ENCODE measurements around the gene MED6. TPM values are rescaled to one million over a fixed set of nuclear protein-coding genes. Genes with fewer than 3 reads are reported as not detected.
A peak's percentile ranks its signal among the peaks of the same experiment; 100 is the strongest.

Gene MED6, protein sequence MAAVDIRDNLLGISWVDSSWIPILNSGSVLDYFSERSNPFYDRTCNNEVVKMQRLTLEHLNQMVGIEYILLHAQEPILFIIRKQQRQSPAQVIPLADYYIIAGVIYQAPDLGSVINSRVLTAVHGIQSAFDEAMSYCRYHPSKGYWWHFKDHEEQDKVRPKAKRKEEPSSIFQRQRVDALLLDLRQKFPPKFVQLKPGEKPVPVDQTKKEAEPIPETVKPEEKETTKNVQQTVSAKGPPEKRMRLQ
- 35.6 and 107 TPM in 2 replicates for total RNA-seq (2011; cell fraction: chromatin; rRNA removed; ENCODE audit: low replicate concordance)
- total RNA-seq (2011; cell fraction: nucleolus; rRNA removed) = 20.5 and 23.9 TPM in 2 replicates
- total RNA-seq (2011; cell fraction: nucleoplasm; rRNA removed) = 42.3 and 62.3 TPM in 2 replicates
- total RNA-seq (2014; rRNA removed) = 16.8 and 16.9 TPM in 2 replicates
- total RNA-seq (2014; rRNA removed; fragmentation: Illumina TruSeq; extraction: Trizol) = 34.9 and 40.4 TPM in 2 replicates
- 28.9 and 31.9 TPM in 2 replicates for total RNA-seq (2015; rRNA removed; fragmentation: Illumina TruSeq; extraction: Trizol)
- total RNA-seq (2021) = 21.4 and 23.5 TPM in 2 replicates
- 36.8 and 52.0 TPM in 2 replicates for polyA plus RNA-seq (2011; rRNA removed)
- 14.3 and 22.6 TPM in 2 replicates for polyA plus RNA-seq (2011; cell fraction: cytosol; rRNA removed)
- polyA plus RNA-seq (2011; cell fraction: nucleus; rRNA removed) = 9.1 and 10.9 TPM in 2 replicates
- polyA plus RNA-seq (2012) = 20.5 and 41.6 TPM in 2 replicates
- polyA plus RNA-seq (2014; fragmentation: Illumina TruSeq; extraction: Trizol) = 37.7 and 40.8 TPM in 2 replicates
- 10 to 100 TPM; 21.6 to 28.1 TPM for polyA plus RNA-seq (2014; fragmentation: Nextera tagmentation; extraction: Ambion mirVana)
- 30.4 and 35.3 TPM in 2 replicates for polyA plus RNA-seq (2014; rRNA removed)
- 54.6 and 57.9 TPM in 2 replicates for polyA minus RNA-seq (2011; rRNA and poly(A)+ RNA removed)
- 7.1 and 11.4 TPM in 2 replicates for polyA minus RNA-seq (2011; cell fraction: cytosol; rRNA and poly(A)+ RNA removed)
- 26.3 and 42.2 TPM in 2 replicates for polyA minus RNA-seq (2011; cell fraction: nucleus; rRNA and poly(A)+ RNA removed)
- percentile 88 among the genes with signal in this experiment for Bru-seq, nascent RNA
- percentile 93 among the genes with signal in this experiment for BruChase-seq, experiment 1, labeled RNA remaining after a 2-hour chase
- BruChase-seq, experiment 2, labeled RNA remaining after a 6-hour chase = percentile 94 among the genes with signal in this experiment
- long read RNA-seq, experiment 1, transcript MED6-201 (8 exons, 1,995 nt) = major isoform, 27 of 36 reads
- long read RNA-seq, experiment 1, partial matches to known transcripts = 0 of 36 reads
- long read RNA-seq, experiment 1, other reads (novel, unspliced or antisense) = 9 of 36 reads
- long read RNA-seq, experiment 2, transcript MED6-201 (8 exons, 1,995 nt) = major isoform, 10 of 20 reads
- long read RNA-seq, experiment 2, partial matches to known transcripts = 5 of 20 reads
- long read RNA-seq, experiment 2, other reads (novel, unspliced or antisense) = 5 of 20 reads
- long read RNA-seq, experiment 3, transcript MED6-201 (8 exons, 1,995 nt) = major isoform, 10 of 15 reads
- long read RNA-seq, experiment 3, partial matches to known transcripts = 2 of 15 reads
- long read RNA-seq, experiment 3, other reads (novel, unspliced or antisense) = 3 of 15 reads

DNA sequence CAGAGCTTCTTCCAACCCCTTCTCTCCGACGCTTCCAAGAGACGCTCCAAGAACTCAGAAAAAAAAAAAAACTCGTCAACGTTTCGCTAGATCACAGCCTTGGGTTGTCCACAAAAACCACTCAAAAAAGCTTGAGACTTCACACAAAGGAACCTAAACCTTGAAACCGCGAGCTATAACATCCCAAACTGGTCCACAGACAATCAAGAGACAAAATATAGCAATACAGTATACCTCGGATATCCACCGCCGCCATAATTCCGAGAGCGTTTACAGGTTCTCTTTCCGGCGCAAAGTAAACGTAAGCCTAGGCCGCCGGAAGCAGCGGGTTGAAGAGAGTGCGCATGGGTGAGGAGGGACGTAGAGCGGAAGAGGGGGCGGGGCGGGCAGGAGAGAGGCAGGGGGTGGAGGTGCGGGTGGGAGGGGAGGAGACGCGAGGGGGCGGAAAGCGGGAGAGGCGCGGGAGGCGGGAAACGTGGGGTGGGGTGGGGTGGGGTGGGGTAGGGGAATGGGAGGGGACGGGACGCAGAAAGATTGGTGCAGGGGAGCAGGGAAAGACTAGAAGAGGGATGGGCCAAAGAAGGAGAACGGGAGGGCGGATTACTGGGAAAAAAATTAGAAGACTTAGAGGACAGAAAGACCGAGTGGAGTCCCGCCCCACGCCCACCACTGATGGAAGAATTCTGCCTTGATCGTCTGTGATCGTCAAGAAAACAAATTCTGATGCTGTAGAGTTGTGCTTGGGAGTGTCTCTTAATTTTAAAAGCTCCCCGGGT, at the start of gene MED6:
Gene MED6 (minus strand): TSS at position 274 of the 776 bp plus-strand sequence. CDS start 18 bp downstream, at position 256.
- Histone ChIP-seq H3K9me1 (ENCODE audit: control insufficient read depth, insufficient read depth, low read length) (no peaks in the 10 kb centered on the region), H3K79me2 (ENCODE audit: control insufficient read depth, insufficient read depth, low read length) (peaks cover 38% of the 10 kb centered on the region), H4K20me1 (replicated peaks; ENCODE audit: control insufficient read depth, insufficient read depth, low read length) (no peaks in the 10 kb centered on the region; the same call in 1 of the 2 replicates), H3K9me3 (replicated peaks; ENCODE audit: control insufficient read depth, insufficient read depth, low read depth, low read length) (no peaks in the 10 kb centered on the region), H3K36me3 (ENCODE audit: control insufficient read depth, insufficient read depth, low read length) (peaks cover 13% of the 10 kb centered on the region; the same call in 2 of the 3 replicates), H3K27me3 (ENCODE audit: control insufficient read depth in 2 of 2, insufficient read depth in 2 of 2, low read length in 2 of 2) (no peaks in the 10 kb centered on the region), H3K27ac (ENCODE audit: extremely low read depth, low read depth, low read length) (peak within 1 kb of the TSS; percentile 83), H3K4me1 (replicated peaks in 1 of 2; ENCODE audit: control insufficient read depth in 2 of 2, insufficient read depth in 2 of 2, low read length in 2 of 2) (no peaks in the 10 kb centered on the region), H3K4me3 (peak within 1 kb of the TSS; percentile 99), H2AFZ (ENCODE audit: low read depth, low read length) (peak within 1 kb of the TSS; percentile 96), H3K9ac (ENCODE audit: insufficient read depth in 1 of 2, low read depth in 2 of 2, low read length in 2 of 2) (peak within 1 kb of the TSS; percentile 79 to 91; a peak in 3 of 4 replicates), H3K4me2 (ENCODE audit: insufficient read depth, low read length) (peak within 1 kb of the TSS; percentile 87)
- DNase-seq (ENCODE audit: extremely low read depth in 1 of 4, low spot score in 3 of 4) = peak; percentile 91 to 93 (median 92)
- no TSS peak for BruUV-seq (replicated peaks)
- WGBS (ENCODE audit: insufficient coverage, low coverage, missing lambda C conversion rate) = 1% methylated on average over 22 of the region's 43 CpGs
- FAIRE-seq = peak; percentile 82
- ATAC-seq = peak; percentile 99
- in situ Hi-C loops (cut with MboI) = no loop called here
- ChIA-PET POLR2A (no interaction called here), CTCF (ENCODE audit: low intra/inter-chr PET ratio) (no interaction called here)
- intact Hi-C loops (cut with micrococcal nuclease) = no loop called here
- TF ChIP-seq FUS (optimal IDR thresholded peaks at IDR 0.05; ENCODE audit: low read depth, low read length) (no peak), MTF1 (CRISPR knock-in tag; IDR thresholded peaks at IDR 0.05; ENCODE audit: borderline replicate concordance) (no peak), EZH2 (IDR thresholded peaks at IDR 0.05; ENCODE audit: borderline replicate concordance, low read depth, low read length) (no peak), ZNF780A (CRISPR knock-in tag; IDR thresholded peaks at IDR 0.05) (no peak), ZNF197 (CRISPR knock-in tag; IDR thresholded peaks at IDR 0.05; ENCODE audit: low read depth) (no peak), POLR2AphosphoS5 (IDR thresholded peaks at IDR 0.05; ENCODE audit: control insufficient read depth, insufficient read depth, low read depth, low read length) (peak; percentile 70), ZNF778 (CRISPR knock-in tag; IDR thresholded peaks at IDR 0.05) (no peak), ZNF146 (CRISPR knock-in tag; IDR thresholded peaks at IDR 0.05; ENCODE audit: unreplicated experiment) (no peak), PCBP1 (IDR thresholded peaks at IDR 0.05; ENCODE audit: low read depth, low read length, poor library complexity, severe bottlenecking) (no peak)
- TF ChIP-seq, protein P1, sequence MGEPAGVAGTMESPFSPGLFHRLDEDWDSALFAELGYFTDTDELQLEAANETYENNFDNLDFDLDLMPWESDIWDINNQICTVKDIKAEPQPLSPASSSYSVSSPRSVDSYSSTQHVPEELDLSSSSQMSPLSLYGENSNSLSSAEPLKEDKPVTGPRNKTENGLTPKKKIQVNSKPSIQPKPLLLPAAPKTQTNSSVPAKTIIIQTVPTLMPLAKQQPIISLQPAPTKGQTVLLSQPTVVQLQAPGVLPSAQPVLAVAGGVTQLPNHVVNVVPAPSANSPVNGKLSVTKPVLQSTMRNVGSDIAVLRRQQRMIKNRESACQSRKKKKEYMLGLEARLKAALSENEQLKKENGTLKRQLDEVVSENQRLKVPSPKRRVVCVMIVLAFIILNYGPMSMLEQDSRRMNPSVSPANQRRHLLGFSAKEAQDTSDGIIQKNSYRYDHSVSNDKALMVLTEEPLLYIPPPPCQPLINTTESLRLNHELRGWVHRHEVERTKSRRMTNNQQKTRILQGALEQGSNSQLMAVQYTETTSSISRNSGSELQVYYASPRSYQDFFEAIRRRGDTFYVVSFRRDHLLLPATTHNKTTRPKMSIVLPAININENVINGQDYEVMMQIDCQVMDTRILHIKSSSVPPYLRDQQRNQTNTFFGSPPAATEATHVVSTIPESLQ (CRISPR knock-in tag; IDR thresholded peaks at IDR 0.05) = no peak
- TF ChIP-seq, protein P2, sequence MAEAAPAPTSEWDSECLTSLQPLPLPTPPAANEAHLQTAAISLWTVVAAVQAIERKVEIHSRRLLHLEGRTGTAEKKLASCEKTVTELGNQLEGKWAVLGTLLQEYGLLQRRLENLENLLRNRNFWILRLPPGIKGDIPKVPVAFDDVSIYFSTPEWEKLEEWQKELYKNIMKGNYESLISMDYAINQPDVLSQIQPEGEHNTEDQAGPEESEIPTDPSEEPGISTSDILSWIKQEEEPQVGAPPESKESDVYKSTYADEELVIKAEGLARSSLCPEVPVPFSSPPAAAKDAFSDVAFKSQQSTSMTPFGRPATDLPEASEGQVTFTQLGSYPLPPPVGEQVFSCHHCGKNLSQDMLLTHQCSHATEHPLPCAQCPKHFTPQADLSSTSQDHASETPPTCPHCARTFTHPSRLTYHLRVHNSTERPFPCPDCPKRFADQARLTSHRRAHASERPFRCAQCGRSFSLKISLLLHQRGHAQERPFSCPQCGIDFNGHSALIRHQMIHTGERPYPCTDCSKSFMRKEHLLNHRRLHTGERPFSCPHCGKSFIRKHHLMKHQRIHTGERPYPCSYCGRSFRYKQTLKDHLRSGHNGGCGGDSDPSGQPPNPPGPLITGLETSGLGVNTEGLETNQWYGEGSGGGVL (CRISPR knock-in tag; IDR thresholded peaks at IDR 0.05) = no peak

Data from K562 (cell line).